Erythroblast (primary cell): ENCODE results near the gene B3GALT4.

Source experiments
- GATA1 ChIP-seq: IDR thresholded peaks from 2 replicates; pipeline ENCODE4 v1.6.1; 2011; ENCODE audit warnings: low read depth, mild to moderate bottlenecking, control low read depth, low read length, moderate library complexity
- POLR2A ChIP-seq: IDR thresholded peaks from 2 replicates; pipeline ENCODE4 v1.6.1; 2011; ENCODE audit warnings: mild to moderate bottlenecking, low read length

DNA sequence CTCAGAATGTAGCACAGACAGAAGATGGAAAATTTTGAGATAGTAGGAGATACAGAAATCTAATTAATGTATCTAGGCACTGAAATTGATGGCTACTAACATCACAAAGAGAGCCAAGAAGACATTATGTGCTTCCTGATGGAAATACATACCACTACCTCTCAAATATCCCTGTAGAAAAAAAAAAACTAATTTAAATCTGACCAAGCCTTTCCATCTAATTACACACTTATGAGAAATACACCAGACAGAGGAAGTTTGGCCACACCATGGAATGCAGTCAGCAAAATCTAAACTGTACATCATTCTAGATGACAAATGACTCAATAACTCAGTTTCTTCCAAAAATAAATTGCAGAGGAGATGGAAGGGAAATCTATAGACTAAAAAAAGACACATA, 24.2 kb upstream of the B3GALT4 start:
- no peak for TF ChIP-seq POLR2A
- TF ChIP-seq GATA1, result no peak
